ENCODE data around the gene PPP2R2C. TPM values are rescaled to one million over a fixed set of nuclear protein-coding genes. Genes with fewer than 3 reads are reported as not detected.

The PPP2R2C gene
- total RNA-seq, 2 donors from 2014 or later = 0.14 to 0.41 TPM

DNA sequence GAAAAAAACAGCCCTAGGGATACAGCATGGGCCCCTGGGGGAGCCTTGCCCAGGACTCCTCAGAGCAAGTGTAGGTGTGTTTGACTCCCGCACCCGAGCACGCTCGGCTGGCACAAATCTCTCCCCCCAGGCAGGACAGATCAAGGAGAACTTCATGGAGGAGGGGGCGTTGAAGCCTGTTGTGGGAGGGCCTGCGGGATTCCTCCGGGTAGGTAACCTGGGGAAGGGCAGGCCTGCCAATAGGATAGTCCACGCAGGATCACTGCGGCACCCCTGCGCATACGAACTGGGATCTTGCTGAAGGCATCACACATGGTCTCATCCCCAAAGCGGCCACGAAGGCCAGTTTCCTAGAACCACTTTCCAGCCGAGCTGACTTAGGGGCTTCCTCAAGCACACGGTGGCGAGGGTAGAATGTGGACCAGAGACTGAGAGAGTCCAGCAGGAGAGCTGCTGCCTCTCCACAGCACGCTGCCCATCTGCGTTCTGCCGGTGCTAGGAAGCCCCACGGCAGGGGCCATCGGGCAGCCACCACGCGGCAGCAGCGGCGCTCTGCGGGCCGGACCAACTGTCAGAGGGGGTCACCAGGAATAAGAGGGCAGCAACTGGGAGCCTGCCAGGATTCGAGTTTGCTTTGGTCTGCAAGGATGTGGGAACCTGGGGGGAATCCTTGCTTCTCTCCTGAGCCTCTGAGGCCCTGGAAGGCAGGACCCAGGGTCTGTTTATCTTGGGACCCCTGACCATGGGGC is 145.9 kb downstream of the PPP2R2C start:
- no peaks in the 10 kb centered on the region for H3K27me3 ChIP-seq (replicated peaks; ENCODE audit: insufficient read depth)
- TF ChIP-seq, protein P1, sequence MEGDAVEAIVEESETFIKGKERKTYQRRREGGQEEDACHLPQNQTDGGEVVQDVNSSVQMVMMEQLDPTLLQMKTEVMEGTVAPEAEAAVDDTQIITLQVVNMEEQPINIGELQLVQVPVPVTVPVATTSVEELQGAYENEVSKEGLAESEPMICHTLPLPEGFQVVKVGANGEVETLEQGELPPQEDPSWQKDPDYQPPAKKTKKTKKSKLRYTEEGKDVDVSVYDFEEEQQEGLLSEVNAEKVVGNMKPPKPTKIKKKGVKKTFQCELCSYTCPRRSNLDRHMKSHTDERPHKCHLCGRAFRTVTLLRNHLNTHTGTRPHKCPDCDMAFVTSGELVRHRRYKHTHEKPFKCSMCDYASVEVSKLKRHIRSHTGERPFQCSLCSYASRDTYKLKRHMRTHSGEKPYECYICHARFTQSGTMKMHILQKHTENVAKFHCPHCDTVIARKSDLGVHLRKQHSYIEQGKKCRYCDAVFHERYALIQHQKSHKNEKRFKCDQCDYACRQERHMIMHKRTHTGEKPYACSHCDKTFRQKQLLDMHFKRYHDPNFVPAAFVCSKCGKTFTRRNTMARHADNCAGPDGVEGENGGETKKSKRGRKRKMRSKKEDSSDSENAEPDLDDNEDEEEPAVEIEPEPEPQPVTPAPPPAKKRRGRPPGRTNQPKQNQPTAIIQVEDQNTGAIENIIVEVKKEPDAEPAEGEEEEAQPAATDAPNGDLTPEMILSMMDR (IDR thresholded peaks at IDR 0.05) = no peak

DNA sequence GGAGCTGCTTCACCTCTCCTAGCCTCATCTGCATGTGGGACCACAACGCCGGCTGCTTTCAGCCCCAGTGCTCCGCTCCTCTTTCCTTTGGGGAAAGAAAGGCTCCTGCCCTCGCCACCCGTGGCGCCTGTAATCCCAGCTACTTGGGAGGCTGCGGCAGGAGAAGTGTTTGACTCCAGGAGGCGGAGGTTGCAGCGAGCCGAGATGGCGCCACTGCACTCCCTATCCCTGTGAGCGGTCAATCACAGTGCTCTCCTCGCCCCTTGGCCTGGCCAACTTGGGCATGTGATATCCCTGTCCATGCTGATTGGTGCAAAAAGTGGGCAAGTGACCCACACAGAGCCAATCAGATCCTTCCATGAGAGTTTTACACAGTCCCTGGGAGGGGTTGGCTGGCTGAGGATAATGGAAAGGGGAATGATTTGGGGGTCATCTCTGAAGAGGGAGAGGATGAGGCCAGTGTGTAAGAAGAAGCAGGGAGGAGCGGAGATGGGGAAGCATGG is 146.6 kb downstream of the PPP2R2C start:
- ATAC-seq (ENCODE audit: insufficient number of reproducible peaks, low FRiP score, low read depth) (no peak), DNase-seq (ENCODE audit: low spot score) (no peak)
- no peaks in the 10 kb centered on the region for H3K9me3 ChIP-seq
- TF ChIP-seq, protein P1 (IDR thresholded peaks at IDR 0.05) = no peak
- no peaks in the 10 kb centered on the region for H3K27me3 ChIP-seq (replicated peaks; ENCODE audit: insufficient read depth)
- no peaks in the 10 kb centered on the region for H3K36me3 ChIP-seq
- H3K27ac ChIP-seq = no peak overlapping the region
- no peaks in the 10 kb centered on the region for H3K4me1 ChIP-seq (ENCODE audit: control insufficient read depth in 1 of 2, low read depth in 2 of 2)
- H3K4me3 ChIP-seq = no peak overlapping the region

More for the DNA sequence above, 145.9 kb downstream of the PPP2R2C start:
- Histone ChIP-seq H3K9me3 (no peaks in the 10 kb centered on the region), H3K4me3 (no peak overlapping the region), H3K4me1 (ENCODE audit: control insufficient read depth in 1 of 2, low read depth in 2 of 2) (no peaks in the 10 kb centered on the region), H3K27ac (no peak overlapping the region), H3K36me3 (no peaks in the 10 kb centered on the region)
- DNase-seq (ENCODE audit: low spot score) (no peak), ATAC-seq (ENCODE audit: insufficient number of reproducible peaks, low FRiP score, low read depth) (no peak)

DNA sequence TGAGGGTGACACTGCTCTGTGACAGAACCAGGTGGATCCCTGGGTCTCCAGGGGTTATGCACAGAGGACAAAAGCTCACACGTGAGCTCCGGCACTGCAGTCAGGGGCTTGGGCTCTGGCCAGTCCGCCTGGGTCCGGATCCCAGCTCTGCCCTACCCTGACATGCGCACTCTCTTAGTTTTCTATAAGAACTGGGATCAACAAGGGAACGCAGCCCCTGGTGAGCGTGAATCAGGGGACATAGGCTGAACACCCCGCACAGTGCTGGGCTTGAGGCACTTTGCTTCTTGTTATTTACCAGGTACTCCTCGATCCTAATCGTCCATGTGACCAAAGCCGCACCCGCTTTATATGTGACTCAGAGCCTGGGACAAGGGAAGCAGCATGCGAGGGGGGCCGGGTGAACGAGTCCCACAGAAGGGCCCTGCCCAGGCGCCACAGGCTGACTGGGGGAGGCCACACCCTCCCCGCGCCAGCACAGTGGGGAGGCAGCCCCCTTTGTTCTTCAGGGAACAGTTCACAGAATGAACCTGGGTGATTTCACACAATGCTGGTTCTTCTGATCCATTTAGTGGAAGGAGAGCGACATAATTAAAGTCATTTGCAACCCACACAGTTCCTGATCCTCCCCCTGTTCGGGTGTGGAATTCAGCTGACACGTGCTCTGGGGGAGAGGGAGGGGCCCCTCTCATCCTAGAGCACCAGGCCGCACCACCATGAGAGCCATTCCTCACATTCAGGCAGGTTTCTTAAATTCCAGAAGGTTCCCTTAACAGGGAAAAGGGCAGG is 147.2 kb downstream of the PPP2R2C start:
- no peak for DNase-seq (ENCODE audit: low spot score)
- ATAC-seq (ENCODE audit: insufficient number of reproducible peaks, low FRiP score, low read depth) = no peak
- Histone ChIP-seq H3K27me3 (replicated peaks; ENCODE audit: insufficient read depth) (no peaks in the 10 kb centered on the region), H3K27ac (no peak overlapping the region), H3K36me3 (no peaks in the 10 kb centered on the region), H3K4me3 (no peak overlapping the region), H3K9me3 (no peaks in the 10 kb centered on the region), H3K4me1 (ENCODE audit: control insufficient read depth in 1 of 2, low read depth in 2 of 2) (no peaks in the 10 kb centered on the region)
- TF ChIP-seq, protein P1 (IDR thresholded peaks at IDR 0.05) = no peak

DNA sequence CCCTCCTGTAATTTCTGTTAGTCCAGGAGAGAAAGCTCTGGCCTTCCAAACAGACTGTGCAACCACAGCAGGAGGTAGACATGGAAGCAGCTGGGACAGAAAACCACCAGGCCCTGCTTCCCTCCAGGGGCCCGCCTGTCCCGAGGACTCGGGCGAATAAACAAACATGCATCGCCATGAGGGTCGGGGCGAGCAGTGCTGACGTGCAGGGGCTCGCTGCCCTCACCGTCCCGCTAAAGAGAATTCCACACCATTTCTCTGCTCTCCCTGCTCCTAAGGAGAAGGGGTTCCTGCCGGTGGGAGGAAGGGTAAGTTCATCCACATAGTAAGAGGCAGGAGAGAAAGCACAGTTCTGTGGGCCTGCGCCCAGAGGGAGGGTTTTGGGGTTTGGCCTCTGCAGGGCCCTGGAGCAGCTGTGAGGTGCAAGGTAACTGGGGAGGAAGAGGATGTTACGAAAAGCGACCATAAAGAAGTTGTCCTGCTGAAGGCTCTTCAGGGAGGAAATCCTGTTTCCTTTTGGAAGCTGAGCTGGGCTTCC is 147.9 kb downstream of the PPP2R2C start:
- Histone ChIP-seq H3K27me3 (replicated peaks; ENCODE audit: insufficient read depth) (no peaks in the 10 kb centered on the region), H3K4me1 (ENCODE audit: control insufficient read depth in 1 of 2, low read depth in 2 of 2) (no peaks in the 10 kb centered on the region), H3K9me3 (no peaks in the 10 kb centered on the region), H3K27ac (no peak overlapping the region), H3K36me3 (no peaks in the 10 kb centered on the region), H3K4me3 (no peak overlapping the region)
- ATAC-seq (ENCODE audit: insufficient number of reproducible peaks, low FRiP score, low read depth) (no peak), DNase-seq (ENCODE audit: low spot score) (no peak)
- TF ChIP-seq, protein P1 (IDR thresholded peaks at IDR 0.05) = no peak
